Measurements from ENCODE around the gene CLCN1.

Gene CLCN1

GRCh38 chr7:143398616-143399015, 82.7 kb downstream of the CLCN1 start:
- Histone ChIP-seq H3K4me1 (ENCODE audit: control insufficient read depth, insufficient read depth, low read length, unreplicated experiment) (peaks cover under 1% of the 10 kb centered on the region), H3K36me3 (ENCODE audit: insufficient read depth, low read length) (no peaks in the 10 kb centered on the region), H3K27ac (ENCODE audit: low read depth, low read length) (no peak overlapping the region), H3K27me3 (ENCODE audit: insufficient read depth, low read length) (no peaks in the 10 kb centered on the region), H2AFZ (ENCODE audit: low read length, unreplicated experiment) (no peak overlapping the region), H3K79me2 (ENCODE audit: control insufficient read depth, insufficient read depth, low read length, unreplicated experiment) (no peaks in the 10 kb centered on the region), H3K4me3 (ENCODE audit: low read depth, low read length) (no peak overlapping the region)

- Histone ChIP-seq H3K4me1 (ENCODE audit: control insufficient read depth, insufficient read depth, low read length, unreplicated experiment) (no peaks in the 10 kb centered on the region), H3K4me3 (ENCODE audit: low read depth, low read length) (no peak overlapping the region), H3K27me3 (ENCODE audit: insufficient read depth, low read length) (no peaks in the 10 kb centered on the region), H3K79me2 (ENCODE audit: control insufficient read depth, insufficient read depth, low read length, unreplicated experiment) (no peaks in the 10 kb centered on the region), H3K36me3 (ENCODE audit: insufficient read depth, low read length) (no peaks in the 10 kb centered on the region), H3K27ac (ENCODE audit: low read depth, low read length) (no peak overlapping the region), H2AFZ (ENCODE audit: low read length, unreplicated experiment) (no peak overlapping the region)
These were observed 83.2 kb downstream of the CLCN1 start for GRCh38 chr7:143399151-143399550.

GRCh38 chr7:143399642-143400041, 83.7 kb downstream of the CLCN1 start:
- Histone ChIP-seq H3K4me3 (ENCODE audit: low read depth, low read length) (no peak overlapping the region), H3K36me3 (ENCODE audit: insufficient read depth, low read length) (no peaks in the 10 kb centered on the region)

GRCh38 chr7:143401265-143401664, 85.4 kb downstream of the CLCN1 start:
- Histone ChIP-seq H3K27me3 (ENCODE audit: insufficient read depth, low read length) (no peaks in the 10 kb centered on the region), H3K79me2 (ENCODE audit: control insufficient read depth, insufficient read depth, low read length, unreplicated experiment) (no peaks in the 10 kb centered on the region), H3K27ac (ENCODE audit: low read depth, low read length) (no peak overlapping the region), H2AFZ (ENCODE audit: low read length, unreplicated experiment) (no peak overlapping the region), H3K36me3 (ENCODE audit: insufficient read depth, low read length) (no peaks in the 10 kb centered on the region), H3K4me3 (ENCODE audit: low read depth, low read length) (no peak overlapping the region), H3K4me1 (ENCODE audit: control insufficient read depth, insufficient read depth, low read length, unreplicated experiment) (no peaks in the 10 kb centered on the region)

More at GRCh38 chr7:143399642-143400041, 83.7 kb downstream of the CLCN1 start:
- Histone ChIP-seq H3K79me2 (ENCODE audit: control insufficient read depth, insufficient read depth, low read length, unreplicated experiment) (no peaks in the 10 kb centered on the region), H3K27ac (ENCODE audit: low read depth, low read length) (no peak overlapping the region), H3K4me1 (ENCODE audit: control insufficient read depth, insufficient read depth, low read length, unreplicated experiment) (no peaks in the 10 kb centered on the region), H3K27me3 (ENCODE audit: insufficient read depth, low read length) (no peaks in the 10 kb centered on the region), H2AFZ (ENCODE audit: low read length, unreplicated experiment) (no peak overlapping the region)
